GM18951 (cell line): ENCODE results near the gene POLN.

Source experiments
- POLR2A ChIP-seq: IDR thresholded peaks from 4 replicates; pipeline ENCODE4 v1.6.1; 2011; ENCODE audit warnings: mild to moderate bottlenecking; ENCODE audit not compliant: insufficient read length, insufficient read depth; ENCODE audit errors: extremely low read depth
- in situ Hi-C: fragments of 300-500 bp; cut with MboI; formaldehyde crosslinking; loops from one replicate; pipeline ENCODE4 v1.12.0; 2022; ENCODE audit warnings: low sequenced_read_pairs, mixed read lengths, inconsistent platforms; ENCODE audit not compliant: unreplicated experiment

The POLN gene

DNA sequence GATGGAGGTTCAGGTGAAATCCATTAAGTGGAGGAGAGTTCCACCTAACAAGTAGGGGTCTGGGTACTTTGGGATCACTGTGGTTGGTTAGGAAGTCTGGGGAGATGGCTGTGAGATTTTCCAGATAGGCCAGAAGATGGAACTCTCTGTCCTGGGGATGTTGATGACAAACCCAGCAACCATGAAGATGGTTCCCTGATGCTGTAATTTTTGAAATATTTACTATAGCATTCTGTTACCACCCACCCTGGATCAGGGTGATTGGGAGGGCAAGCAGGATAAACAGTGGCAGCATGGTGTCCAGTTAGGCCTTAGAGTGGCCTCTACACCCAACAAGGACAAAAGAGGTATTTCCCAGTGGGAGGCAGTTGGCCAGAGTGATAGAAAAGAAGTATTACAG, 217.2 kb downstream of the POLN start:
- TF ChIP-seq POLR2A: no peak
- in situ Hi-C loops: no loop called here
